Stimulated activated CD8-positive, alpha-beta memory T cell treated with anti-CD3 and anti-CD28 coated beads, Interleukin-2, amount 100 ng/mL, for 1 hour (primary cell): ENCODE measurements around the gene HNRNPA1.
"Not testable (repeated sequence)": the region's sequence is repeated elsewhere in the genome, so short reads cannot be mapped to it uniquely, and the experiment has no call there.

Experiments
- DNase-seq, 2 donors: peaks; one replicate each; pipeline ENCODE4 v3.0.0-alpha.2; 2020; ENCODE audit warnings: low read depth in 2 of 2

Gene HNRNPA1

GRCh38 chr12:54276368-54276767, 4.2 kb upstream of the HNRNPA1 start:
- DNase-seq: no peak

GRCh38 chr12:54277823-54278276, 2.7 kb upstream of the HNRNPA1 start:
- no peak for DNase-seq

GRCh38 chr12:54279227-54279631, 1.3 kb upstream of the HNRNPA1 start:
- no peak for DNase-seq

GRCh38 chr12:54279632-54280467, 676 bp upstream of the HNRNPA1 start, which contains the start of gene CBX5:
Gene CBX5, minus strand, starts transcription at chr12:54280122. Its CDS starts 22,472 bp downstream, at chr12:54257650.
- peak; percentile 99 to 100 for DNase-seq

GRCh38 chr12:54281261-54281638, 724 bp downstream of the HNRNPA1 start:
- DNase-seq: not testable (repeated sequence)

- not testable (repeated sequence) for DNase-seq
Observed at GRCh38 chr12:54281694-54282093, 1.2 kb downstream of the HNRNPA1 start.

- DNase-seq: no peak
Observed at GRCh38 chr12:54282949-54283593, 2.5 kb downstream of the HNRNPA1 start.

DNA sequence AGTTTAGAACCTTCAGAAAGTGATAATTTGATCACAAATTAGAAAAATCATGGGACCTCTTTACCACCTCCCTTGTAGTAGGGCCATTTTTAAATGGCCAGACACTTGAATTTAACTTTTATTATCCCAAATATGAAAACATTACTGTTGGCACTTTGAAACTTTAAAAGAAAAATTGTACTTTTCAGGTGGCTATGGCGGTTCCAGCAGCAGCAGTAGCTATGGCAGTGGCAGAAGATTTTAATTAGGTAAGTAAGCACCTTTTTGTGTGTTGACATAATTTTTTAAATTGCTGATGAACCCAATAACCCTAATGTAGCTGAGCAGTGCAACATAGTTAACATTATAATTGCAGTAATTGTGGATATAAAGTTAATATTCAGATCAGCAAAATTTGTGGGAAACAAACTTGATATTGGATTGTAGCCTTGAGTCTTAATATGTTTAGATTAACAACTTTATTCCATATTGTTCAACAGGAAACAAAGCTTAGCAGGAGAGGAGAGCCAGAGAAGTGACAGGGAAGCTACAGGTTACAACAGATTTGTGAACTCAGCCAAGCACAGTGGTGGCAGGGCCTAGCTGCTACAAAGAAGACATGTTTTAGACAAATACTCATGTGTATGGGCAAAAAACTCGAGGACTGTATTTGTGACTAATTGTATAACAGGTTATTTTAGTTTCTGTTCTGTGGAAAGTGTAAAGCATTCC, 3.7 kb downstream of the HNRNPA1 start:
- not testable (repeated sequence) for DNase-seq

DNA sequence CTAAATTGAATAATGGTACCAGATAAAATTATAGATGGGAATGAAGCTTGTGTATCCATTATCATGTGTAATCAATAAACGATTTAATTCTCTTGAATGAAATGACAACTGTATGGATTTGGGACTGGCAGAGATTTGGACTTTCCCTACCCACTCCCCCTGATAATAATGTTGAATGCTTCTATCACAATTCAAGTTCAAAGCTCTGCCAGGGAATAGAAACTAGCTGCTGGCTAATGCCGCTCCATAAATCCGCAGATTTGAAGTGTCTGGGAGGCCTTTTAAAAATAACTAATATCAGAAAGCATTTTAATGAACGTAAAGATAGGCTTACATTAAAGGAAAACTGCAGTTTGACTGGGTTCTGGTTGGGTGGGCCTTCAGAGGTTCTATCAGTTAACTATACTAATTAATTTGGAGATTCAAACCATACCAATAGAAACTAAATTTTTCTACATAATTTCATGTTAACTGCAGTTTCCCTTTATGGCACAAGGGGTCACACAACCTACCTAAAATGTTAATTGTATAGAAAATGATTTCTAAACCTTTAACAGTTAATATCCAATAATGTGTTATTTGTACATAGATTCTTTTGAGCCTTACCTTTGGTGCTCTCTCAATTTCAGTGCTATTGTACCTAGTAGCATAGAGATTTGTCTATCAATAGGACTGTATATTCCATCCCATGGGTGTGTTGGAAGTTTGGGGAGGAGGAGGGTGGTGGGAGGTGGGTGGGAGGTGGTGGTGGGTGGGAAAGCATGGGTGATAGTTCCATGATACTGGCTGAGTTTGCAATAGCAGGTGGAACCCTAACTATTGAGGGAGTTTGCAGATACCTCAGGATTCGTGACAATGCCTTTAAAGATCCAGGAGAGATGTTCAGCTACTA, 4.9 kb downstream of the HNRNPA1 start:
- no peak for DNase-seq

- no peak for DNase-seq
Observed at GRCh38 chr12:54286042-54287030, 5.8 kb downstream of the HNRNPA1 start.

- DNase-seq: no peak
Observed at GRCh38 chr12:54287261-54288157, 7.0 kb downstream of the HNRNPA1 start.

GRCh38 chr12:54292083-54292930, 11.8 kb downstream of the HNRNPA1 start:
- no peak for DNase-seq

GRCh38 chr12:54292931-54293241, 12.4 kb downstream of the HNRNPA1 start:
- DNase-seq: no peak

- DNase-seq: no peak
Observed at GRCh38 chr12:54294152-54294952, 13.8 kb downstream of the HNRNPA1 start.

DNA sequence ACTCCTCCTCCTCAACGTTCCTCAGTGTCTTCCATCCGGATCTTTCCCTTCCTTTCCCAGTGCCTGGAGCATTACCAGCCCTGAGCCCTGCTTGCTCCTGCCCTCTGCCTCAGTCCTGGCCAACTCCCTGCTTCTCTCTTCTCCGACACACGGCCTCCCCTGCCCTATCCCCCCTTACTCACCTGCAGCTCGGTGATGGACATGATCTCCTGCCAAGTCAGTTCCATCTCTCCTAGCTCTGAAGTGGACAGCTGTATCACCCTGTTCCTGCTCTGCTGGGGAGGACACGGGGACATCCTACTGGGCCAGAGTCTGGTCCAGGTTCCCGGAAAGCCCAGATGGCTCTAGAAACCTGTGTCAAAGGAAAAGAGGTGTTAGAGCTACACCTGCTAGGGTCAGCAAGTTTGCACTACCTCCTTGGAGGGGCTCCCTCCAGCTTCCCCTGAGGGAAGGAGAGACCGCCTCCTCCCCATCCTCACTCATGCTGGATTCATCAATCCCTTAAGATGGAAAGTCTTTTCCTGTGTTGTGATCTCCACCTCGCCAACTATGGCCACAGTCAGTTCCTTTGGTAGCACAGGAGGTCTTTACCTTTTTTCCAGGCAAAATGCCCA, 14.5 kb downstream of the HNRNPA1 start:
- no peak for DNase-seq

DNA sequence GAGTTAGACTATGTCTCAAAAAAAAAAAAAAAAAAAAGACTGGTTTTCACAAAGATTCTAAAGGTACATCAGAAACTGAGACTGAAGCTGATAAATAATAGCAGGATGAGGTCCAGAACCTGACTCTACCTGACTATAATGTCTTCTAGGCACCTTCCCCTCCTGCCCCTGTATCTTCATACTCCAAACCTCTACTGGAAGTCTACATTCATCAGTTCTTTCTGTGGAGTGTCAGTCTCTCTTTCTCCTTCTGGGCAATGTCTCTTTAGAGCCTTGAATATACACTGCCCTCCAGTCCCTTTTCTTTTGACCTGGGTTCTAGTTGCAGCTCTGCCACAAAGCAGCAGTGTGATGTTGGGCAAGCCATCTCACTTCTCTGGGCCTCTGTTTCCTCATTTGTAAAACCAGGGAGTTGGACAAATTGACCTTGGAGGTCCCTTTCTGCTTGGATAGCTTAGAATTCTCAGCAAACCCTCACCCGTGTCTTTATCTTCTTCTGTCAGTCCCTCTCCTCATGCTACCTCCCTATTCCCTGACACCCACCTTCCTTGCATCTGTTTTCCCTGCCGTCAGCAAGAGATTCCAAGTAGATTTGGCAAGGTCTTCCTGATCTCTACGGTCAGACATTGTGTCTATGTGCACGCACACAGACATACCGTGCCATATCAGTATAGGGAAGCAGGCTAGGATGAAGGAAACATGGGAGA, 16.0 kb downstream of the HNRNPA1 start:
- no peak for DNase-seq
